ENCODE measurements around the gene PIGZ. TPM values are rescaled to one million over a fixed set of nuclear protein-coding genes. Genes with fewer than 3 reads are reported as not detected.

Gene PIGZ
- total and polyA plus RNA-seq, 2 donors from 2014 or later, result 1.4 to 3.5 TPM

DNA sequence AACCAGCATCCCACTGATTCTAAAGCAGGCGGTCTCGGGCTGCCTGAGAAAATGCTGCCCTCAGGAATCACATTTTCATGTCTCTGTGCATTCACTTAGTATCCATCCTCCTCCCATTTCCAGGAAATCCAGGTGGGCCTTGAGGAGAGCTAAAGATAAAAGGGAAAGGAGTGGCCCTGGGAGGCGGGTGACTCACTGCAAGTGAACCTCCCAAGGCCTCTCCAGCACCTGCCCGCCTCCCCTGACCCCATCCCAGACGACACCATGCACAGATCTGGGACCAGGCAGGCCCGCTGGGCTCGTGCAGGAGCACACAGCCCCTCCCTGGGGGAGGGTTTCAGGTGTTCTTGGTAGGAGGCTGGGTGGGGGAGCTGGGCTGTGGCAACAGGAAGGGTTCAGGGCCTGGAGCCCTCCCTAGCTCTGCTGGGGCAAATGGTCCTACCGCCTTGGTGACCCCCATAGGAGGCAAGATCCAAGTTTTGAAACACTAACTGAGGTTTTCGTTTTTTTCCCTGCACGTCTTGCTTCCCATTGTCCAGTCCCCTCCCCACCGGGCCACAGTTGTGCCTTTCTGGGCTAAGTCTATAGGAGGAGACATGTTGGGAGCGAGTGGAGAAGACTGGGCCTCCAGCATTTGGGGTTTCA is 38.8 kb upstream of the PIGZ start:
- Histone ChIP-seq H3K27me3 (ENCODE audit: control insufficient read depth, insufficient read depth, low read length) (no peaks in the 10 kb centered on the region), H3K9me3 (ENCODE audit: control insufficient read depth in 2 of 3, insufficient read depth in 1 of 3, low read length in 3 of 3) (no peaks in the 10 kb centered on the region), H3K4me3 (ENCODE audit: low read length in 3 of 3) (no peak overlapping the region), H3K36me3 (ENCODE audit: control insufficient read depth in 2 of 3, insufficient read depth in 3 of 3, low read length in 3 of 3) (no peaks in the 10 kb centered on the region), H3K4me1 (ENCODE audit: control insufficient read depth in 2 of 3, insufficient read depth in 2 of 3, low read depth in 1 of 3, low read length in 3 of 3) (peaks cover 0 to 3% (median 0%) of the 10 kb centered on the region in 3 donors), H3K9ac (ENCODE audit: low read length in 3 of 3) (no peak overlapping the region), H3K27ac (ENCODE audit: low read depth in 2 of 2, low read length in 2 of 2) (no peak overlapping the region)
- FAIRE-seq, result no peak
- TF ChIP-seq, protein P1, sequence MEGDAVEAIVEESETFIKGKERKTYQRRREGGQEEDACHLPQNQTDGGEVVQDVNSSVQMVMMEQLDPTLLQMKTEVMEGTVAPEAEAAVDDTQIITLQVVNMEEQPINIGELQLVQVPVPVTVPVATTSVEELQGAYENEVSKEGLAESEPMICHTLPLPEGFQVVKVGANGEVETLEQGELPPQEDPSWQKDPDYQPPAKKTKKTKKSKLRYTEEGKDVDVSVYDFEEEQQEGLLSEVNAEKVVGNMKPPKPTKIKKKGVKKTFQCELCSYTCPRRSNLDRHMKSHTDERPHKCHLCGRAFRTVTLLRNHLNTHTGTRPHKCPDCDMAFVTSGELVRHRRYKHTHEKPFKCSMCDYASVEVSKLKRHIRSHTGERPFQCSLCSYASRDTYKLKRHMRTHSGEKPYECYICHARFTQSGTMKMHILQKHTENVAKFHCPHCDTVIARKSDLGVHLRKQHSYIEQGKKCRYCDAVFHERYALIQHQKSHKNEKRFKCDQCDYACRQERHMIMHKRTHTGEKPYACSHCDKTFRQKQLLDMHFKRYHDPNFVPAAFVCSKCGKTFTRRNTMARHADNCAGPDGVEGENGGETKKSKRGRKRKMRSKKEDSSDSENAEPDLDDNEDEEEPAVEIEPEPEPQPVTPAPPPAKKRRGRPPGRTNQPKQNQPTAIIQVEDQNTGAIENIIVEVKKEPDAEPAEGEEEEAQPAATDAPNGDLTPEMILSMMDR (IDR thresholded peaks at IDR 0.05; ENCODE audit: borderline replicate concordance, extremely low read depth, insufficient read depth), result no peak
- intact Hi-C loops (cut with DNase I), result no loop called here
- peak in 2 of 5 donors; percentile 35 to 53 for DNase-seq

DNA sequence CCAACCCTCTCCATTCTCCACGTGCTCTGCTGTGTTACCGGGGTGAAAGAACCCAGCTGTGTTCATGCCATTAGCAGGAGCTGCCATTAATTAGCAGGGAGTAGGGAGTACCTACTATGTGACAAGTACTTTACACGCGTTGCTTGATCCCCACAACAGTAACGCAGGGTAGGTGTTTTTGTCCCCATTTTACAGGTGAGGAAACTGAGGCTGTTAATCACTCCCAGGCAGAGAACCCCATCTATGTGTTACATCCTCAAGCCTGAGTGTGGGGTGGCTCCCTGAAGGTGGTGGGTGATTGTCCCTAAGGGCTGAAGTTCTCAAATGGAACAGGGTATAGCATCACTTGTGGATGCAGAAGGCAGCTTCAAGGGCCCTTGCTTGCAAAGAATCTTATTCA is 38.2 kb upstream of the PIGZ start:
- no peaks in the 10 kb centered on the region for H3K9me3 ChIP-seq (ENCODE audit: control insufficient read depth in 2 of 3, insufficient read depth in 1 of 3, low read length in 3 of 3)
- FAIRE-seq (no peak), DNase-seq (peak in 1 of 5 donors; percentile 14)
- intact Hi-C loops (cut with DNase I), result no loop called here
- H3K4me1 ChIP-seq (ENCODE audit: control insufficient read depth in 2 of 3, insufficient read depth in 2 of 3, low read depth in 1 of 3, low read length in 3 of 3), result peaks cover 0 to 3% (median 0%) of the 10 kb centered on the region in 3 donors
- TF ChIP-seq, protein P1 (IDR thresholded peaks at IDR 0.05; ENCODE audit: borderline replicate concordance, extremely low read depth, insufficient read depth), result no peak
- no peak overlapping the region for H3K9ac ChIP-seq (ENCODE audit: low read length in 3 of 3)
- H3K27me3 ChIP-seq (ENCODE audit: control insufficient read depth, insufficient read depth, low read length), result no peaks in the 10 kb centered on the region
- H3K36me3 ChIP-seq (ENCODE audit: control insufficient read depth in 2 of 3, insufficient read depth in 3 of 3, low read length in 3 of 3), result no peaks in the 10 kb centered on the region
- no peak overlapping the region for H3K27ac ChIP-seq (ENCODE audit: low read depth in 2 of 2, low read length in 2 of 2)
- H3K4me3 ChIP-seq (ENCODE audit: low read length in 3 of 3), result no peak overlapping the region

DNA sequence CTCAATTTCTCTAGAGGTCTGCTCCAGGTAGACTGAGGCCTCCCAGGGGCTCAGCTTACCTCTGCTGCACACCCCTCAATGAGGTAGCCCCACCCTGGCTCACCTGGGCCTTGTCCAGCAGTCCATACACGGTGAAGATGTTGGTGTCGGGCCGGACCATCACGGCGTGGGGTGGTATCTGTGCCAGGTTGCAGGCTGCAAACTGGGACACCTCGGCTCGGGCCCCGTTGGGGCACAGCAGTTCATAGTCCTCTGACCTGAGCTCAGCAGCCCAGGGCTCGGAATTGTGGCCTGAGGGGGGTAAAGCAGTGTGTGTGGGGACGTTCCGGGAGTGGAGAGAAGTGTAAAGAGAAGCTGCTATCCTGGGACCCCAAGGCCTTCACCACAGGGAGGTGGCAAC is 37.8 kb upstream of the PIGZ start:
- no peak for FAIRE-seq
- Histone ChIP-seq H3K36me3 (ENCODE audit: control insufficient read depth in 2 of 3, insufficient read depth in 3 of 3, low read length in 3 of 3) (no peaks in the 10 kb centered on the region), H3K27ac (ENCODE audit: low read depth in 2 of 2, low read length in 2 of 2) (no peak overlapping the region), H3K4me1 (ENCODE audit: control insufficient read depth in 2 of 3, insufficient read depth in 2 of 3, low read depth in 1 of 3, low read length in 3 of 3) (peaks cover 0 to 3% (median 0%) of the 10 kb centered on the region in 3 donors), H3K9me3 (ENCODE audit: control insufficient read depth in 2 of 3, insufficient read depth in 1 of 3, low read length in 3 of 3) (no peaks in the 10 kb centered on the region), H3K9ac (ENCODE audit: low read length in 3 of 3) (no peak overlapping the region), H3K27me3 (ENCODE audit: control insufficient read depth, insufficient read depth, low read length) (no peaks in the 10 kb centered on the region), H3K4me3 (ENCODE audit: low read length in 3 of 3) (no peak overlapping the region)
- TF ChIP-seq, protein P1 (IDR thresholded peaks at IDR 0.05; ENCODE audit: borderline replicate concordance, extremely low read depth, insufficient read depth), result no peak
- peak in 2 of 5 donors; percentile 28 to 75 for DNase-seq
- intact Hi-C loops (cut with DNase I), result no loop called here

All from kidney (tissue), 14 donors.